Pancreas (tissue), 10 donors: ENCODE results near the gene DIP2A. TPM values are rescaled to one million over a fixed set of nuclear protein-coding genes. Genes with fewer than 3 reads are reported as not detected.

Source experiments
- ATAC-seq, 4 donors: fragments of 200-7000 bp; cut with Tn5 transposase; one replicate each; pipeline versions ENCODE4 v1.8.0 to v1.9.1; 2020; ENCODE audit warnings: mild to moderate bottlenecking in 4 of 4, moderate library complexity in 4 of 4
- DNase-seq, 6 donors: peaks; one replicate each; pipeline ENCODE4 v3.0.0-alpha.2; 2020
- FAIRE-seq: peaks from 2 replicates; lab custom pipeline; 2012; peaks lifted over from hg19 to GRCh38; lab: Jason Lieb, UNC
- H3K27ac ChIP-seq, 4 donors: fragments of 200-600 bp; sonication (generic); 1 replicate in 3 of 4; 2 replicates in 1 of 4; pipeline versions ENCODE4 v1.5.0 to v1.8.0; 2020
- H3K27me3 ChIP-seq, 4 donors: fragments of 200-600 bp; one replicate each; pipeline ENCODE4 v1.8.0; 2021
- H3K36me3 ChIP-seq, 3 donors: fragments of 200-600 bp; sonication (generic) in 1 of 3; one replicate each; pipeline versions ENCODE4 v1.5.0 to v1.8.0; 2020 to 2021
- H3K4me1 ChIP-seq, 3 donors: fragments of 200-600 bp; one replicate each; pipeline ENCODE4 v1.8.0; 2021
- H3K4me3 ChIP-seq, 4 donors: fragments of 200-600 bp; sonication (generic) in 2 of 4; one replicate each; pipeline versions ENCODE4 v1.5.0 to v1.8.0; 2020 to 2021
- H3K9me3 ChIP-seq, 4 donors: fragments of 200-600 bp; one replicate each; pipeline ENCODE4 v1.8.0; 2021
- WGBS, 2 donors: extraction: QIAGEN DNeasy Blood & Tissue Kit; methylation state at CpG; one replicate each; pipeline ENCODE4 v1.1.7; 2013; 5-methylcytosine and 5-hydroxymethylcytosine counted together
- intact Hi-C, 3 donors: fragments of 100-400 bp; cut with DNase I; formaldehyde crosslinking; loops; one replicate each; pipeline versions ENCODE4 v1.11.1 to v1.14.2; 2022
- polyA plus RNA-seq, 2 donors: library from polyadenylated mRNA; stranded (reverse); fragments of 200-250 nt; gene quantifications; one replicate each; pipeline ENCODE4 v1.2.3, GENCODE V29; 2013
- total RNA-seq, 6 donors: library from RNA; stranded (reverse); fragmentation: NEBNext Ultra II Directional in 4 of 6; extraction: Animal tissue kit (Norgen Biotek cat#: 25700) in 4 of 6; gene quantifications; one replicate each; pipeline versions ENCODE4 v1.2.1 to v1.2.4, GENCODE V29; 2021 to 2023
- TF ChIP-seq, protein P1 (sequence below), 4 donors: fragments of 200-600 bp; sonication (generic) in 3 of 4; IDR thresholded peaks; one replicate each; pipeline versions ENCODE4 v1.5.0 to v1.8.0; 2021; ENCODE audit warnings: antibody characterized with exemption in 4 of 4
- donor health status: healthy with polysubstance abuse.
- donor health status: DM: no; HTN: no; CAD: no; lungs with moderate emphysema.
- donor health status: DM: no; HTN: no; CAD: no.
- donor health status: control.
- donor health status: control.
- donor health status: Bipolar disorder and iron deficiency.
- donor health status: DM: yes; HTN: yes; CAD: no.
- donor health status: DM: no; HTN: no; CAD: no.
- donor health status: DM: no; HTN: no; CAD: no.
- donor health status: DM: yes; HTN: yes; CAD: no.

Gene DIP2A
- total and polyA plus RNA-seq, 8 donors: 12.1 to 28.7 (median 18.4) TPM

DNA sequence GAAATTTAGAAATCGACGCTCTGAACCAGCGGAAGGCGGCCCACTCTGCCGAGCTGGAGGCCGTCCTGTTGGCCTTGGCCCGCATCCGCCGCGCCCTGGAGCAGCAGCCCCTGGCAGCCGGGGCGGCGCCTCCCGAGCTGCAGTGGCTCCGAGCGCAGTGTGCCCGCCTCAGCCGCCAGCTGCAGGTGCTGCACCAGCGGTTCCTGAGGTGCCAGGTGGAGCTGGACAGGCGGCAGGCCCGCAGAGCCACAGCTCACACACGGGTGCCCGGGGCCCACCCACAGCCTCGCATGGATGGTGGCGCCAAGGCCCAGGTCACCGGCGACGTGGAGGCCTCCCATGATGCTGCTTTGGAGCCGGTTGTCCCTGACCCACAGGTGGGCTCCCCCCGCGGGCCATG, 47.0 kb upstream of the DIP2A start:
- Histone ChIP-seq H3K4me3 (no peak overlapping the region), H3K27ac (no peak overlapping the region), H3K27me3 (no peaks in the 10 kb centered on the region), H3K4me1 (no peaks in the 10 kb centered on the region), H3K36me3 (peaks cover 0 to 6% (median 0%) of the 10 kb centered on the region in 3 donors), H3K9me3 (no peaks in the 10 kb centered on the region)
- ATAC-seq (no peak), FAIRE-seq (no peak), DNase-seq (peak in 1 of 6 donors; percentile 40)
- 92 to 96% methylated on average over 21 to 31 of the region's 31 CpGs for WGBS, 2 donors
- TF ChIP-seq, protein P1, sequence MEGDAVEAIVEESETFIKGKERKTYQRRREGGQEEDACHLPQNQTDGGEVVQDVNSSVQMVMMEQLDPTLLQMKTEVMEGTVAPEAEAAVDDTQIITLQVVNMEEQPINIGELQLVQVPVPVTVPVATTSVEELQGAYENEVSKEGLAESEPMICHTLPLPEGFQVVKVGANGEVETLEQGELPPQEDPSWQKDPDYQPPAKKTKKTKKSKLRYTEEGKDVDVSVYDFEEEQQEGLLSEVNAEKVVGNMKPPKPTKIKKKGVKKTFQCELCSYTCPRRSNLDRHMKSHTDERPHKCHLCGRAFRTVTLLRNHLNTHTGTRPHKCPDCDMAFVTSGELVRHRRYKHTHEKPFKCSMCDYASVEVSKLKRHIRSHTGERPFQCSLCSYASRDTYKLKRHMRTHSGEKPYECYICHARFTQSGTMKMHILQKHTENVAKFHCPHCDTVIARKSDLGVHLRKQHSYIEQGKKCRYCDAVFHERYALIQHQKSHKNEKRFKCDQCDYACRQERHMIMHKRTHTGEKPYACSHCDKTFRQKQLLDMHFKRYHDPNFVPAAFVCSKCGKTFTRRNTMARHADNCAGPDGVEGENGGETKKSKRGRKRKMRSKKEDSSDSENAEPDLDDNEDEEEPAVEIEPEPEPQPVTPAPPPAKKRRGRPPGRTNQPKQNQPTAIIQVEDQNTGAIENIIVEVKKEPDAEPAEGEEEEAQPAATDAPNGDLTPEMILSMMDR (IDR thresholded peaks at IDR 0.05): no peak
- intact Hi-C loops: no loop called here

DNA sequence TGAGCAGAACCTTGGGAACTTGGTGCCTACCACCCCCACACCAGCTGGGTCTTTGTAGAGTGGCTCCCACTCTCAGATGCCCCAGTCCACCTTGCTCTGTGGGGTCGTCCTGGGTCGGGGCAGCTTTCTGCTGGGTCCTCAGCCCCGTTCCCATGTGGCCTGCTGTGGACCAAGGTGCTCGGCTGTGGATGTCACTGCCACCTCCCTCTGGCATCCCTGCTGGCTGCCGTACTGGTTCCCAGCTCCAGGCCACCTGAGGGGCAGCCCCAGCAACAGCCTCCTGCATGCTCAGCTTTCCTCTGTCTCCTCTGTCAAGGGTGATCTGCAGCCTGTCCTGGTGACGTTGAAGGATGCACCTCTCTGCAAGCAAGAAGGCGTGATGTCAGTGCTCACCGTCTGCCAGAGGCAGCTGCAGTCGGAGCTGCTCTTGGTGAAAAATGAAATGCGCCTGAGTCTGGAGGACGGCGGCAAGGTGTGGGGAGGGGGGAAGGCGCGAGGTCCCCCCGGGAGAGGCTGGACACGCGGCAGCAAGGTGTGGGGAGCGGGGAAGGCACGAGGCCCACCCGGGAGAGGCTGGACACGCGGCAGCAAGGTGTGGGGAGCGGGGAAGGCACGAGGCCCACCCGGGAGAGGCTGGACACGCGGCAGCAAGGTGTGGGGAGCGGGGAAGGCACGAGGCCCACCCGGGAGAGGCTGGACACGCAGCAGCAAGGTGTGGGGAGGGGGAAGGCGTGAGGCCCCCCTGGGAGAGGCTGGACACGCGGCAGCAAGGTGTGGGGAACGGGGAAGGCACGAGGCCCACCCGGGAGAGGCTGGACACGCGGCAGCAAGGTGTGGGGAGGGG, 45.9 kb upstream of the DIP2A start:
- H3K27me3 ChIP-seq: no peaks in the 10 kb centered on the region
- TF ChIP-seq, protein P1 (IDR thresholded peaks at IDR 0.05): no peak
- no peak overlapping the region for H3K27ac ChIP-seq
- WGBS, 2 donors: 86 to 88% methylated on average over 29 to 35 of the region's 39 CpGs
- no peaks in the 10 kb centered on the region for H3K9me3 ChIP-seq
- no peak for FAIRE-seq
- no peak for ATAC-seq
- no peak overlapping the region for H3K4me3 ChIP-seq
- DNase-seq: peak in 1 of 6 donors; percentile 39
- H3K4me1 ChIP-seq: no peaks in the 10 kb centered on the region
- peaks cover 0 to 8% (median 0%) of the 10 kb centered on the region in 3 donors for H3K36me3 ChIP-seq
- intact Hi-C loops: no loop called here

DNA sequence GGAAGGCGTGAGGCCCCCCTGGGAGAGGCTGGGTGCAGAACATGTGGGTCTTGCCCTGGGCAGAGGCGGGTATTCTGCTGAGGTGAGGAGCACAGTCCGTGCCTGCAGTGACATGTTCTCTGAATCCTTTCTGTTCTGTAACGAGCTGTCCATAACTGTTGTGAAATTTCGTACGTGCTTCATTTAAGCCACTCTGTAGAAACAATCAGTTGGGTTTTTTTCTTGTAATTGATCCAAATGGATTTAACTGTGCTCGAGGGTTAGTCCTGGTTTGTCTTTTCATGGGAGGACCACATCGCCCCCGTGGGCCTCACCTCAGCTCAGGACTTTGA, 45.4 kb upstream of the DIP2A start:
- Histone ChIP-seq H3K4me1 (no peaks in the 10 kb centered on the region), H3K27me3 (no peaks in the 10 kb centered on the region), H3K27ac (no peak overlapping the region), H3K4me3 (no peak overlapping the region), H3K36me3 (peaks cover 0 to 8% (median 0%) of the 10 kb centered on the region in 3 donors), H3K9me3 (no peaks in the 10 kb centered on the region)
- ATAC-seq (no peak), DNase-seq (no peak), FAIRE-seq (no peak)
- WGBS, 2 donors: 88 to 93% methylated on average over 9 of the region's 9 CpGs
- TF ChIP-seq, protein P1 (IDR thresholded peaks at IDR 0.05): no peak
- intact Hi-C loops: no loop called here

DNA sequence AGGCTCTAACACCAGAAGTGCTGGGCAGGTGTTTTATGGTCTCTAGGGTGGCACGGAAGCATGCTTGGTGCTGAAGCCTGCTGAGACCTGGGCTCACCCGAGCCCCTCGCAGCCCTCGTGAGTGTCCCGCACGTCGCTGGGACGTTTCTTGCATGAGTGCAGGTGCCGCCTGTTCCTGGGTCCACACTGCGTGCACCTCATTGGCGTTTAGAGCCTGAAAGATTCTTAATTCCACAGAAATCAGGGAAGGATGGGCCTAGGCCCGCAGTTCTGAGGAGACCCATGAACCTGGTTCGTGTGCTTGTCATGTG, 43.8 kb upstream of the DIP2A start:
- FAIRE-seq (no peak), DNase-seq (peak in 1 of 6 donors; percentile 30), ATAC-seq (no peak)
- WGBS, 2 donors: 95 to 96% methylated on average over 13 of the region's 13 CpGs
- TF ChIP-seq, protein P1 (IDR thresholded peaks at IDR 0.05): no peak
- Histone ChIP-seq H3K9me3 (no peaks in the 10 kb centered on the region), H3K27me3 (no peaks in the 10 kb centered on the region), H3K4me1 (no peaks in the 10 kb centered on the region), H3K27ac (no peak overlapping the region), H3K4me3 (no peak overlapping the region), H3K36me3 (peaks cover 0 to 8% (median 0%) of the 10 kb centered on the region in 3 donors)
- intact Hi-C loops: no loop called here

DNA sequence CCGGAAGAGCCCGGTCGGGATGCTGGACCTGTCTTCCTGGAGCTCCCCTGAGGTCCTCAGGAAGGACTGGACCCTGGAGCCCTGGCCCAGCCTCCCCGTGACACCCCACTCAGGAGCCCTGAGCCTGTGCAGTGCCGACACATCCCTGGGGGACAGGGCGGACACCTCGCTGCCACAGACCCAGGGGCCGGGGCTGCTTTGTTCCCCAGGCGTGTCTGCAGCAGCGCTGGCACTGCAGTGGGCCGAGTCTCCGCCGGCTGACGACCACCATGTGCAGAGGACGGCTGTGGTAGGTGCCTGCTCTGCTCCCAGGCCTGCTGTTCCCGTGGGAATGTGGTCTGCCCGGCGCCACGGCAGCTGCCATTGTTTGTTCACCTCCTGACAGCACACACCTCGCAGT, 42.1 kb upstream of the DIP2A start:
- no peaks in the 10 kb centered on the region for H3K9me3 ChIP-seq
- no peaks in the 10 kb centered on the region for H3K27me3 ChIP-seq
- DNase-seq (peak in 1 of 6 donors; percentile 46), FAIRE-seq (no peak), ATAC-seq (no peak)
- H3K36me3 ChIP-seq: peaks cover 0 to 8% (median 0%) of the 10 kb centered on the region in 3 donors
- intact Hi-C loops: no loop called here
- WGBS, 2 donors: 89 to 90% methylated on average over 20 of the region's 20 CpGs
- no peak overlapping the region for H3K4me3 ChIP-seq
- H3K27ac ChIP-seq: no peak overlapping the region
- TF ChIP-seq, protein P1 (IDR thresholded peaks at IDR 0.05): no peak
- H3K4me1 ChIP-seq: no peaks in the 10 kb centered on the region
